Astrocyte of the spinal cord (primary cell): Measurements from ENCODE around the gene TP53I11.

Experiments
- DNase-seq: peaks from one replicate; pipeline ENCODE4 v3.0.0; 2011; ENCODE audit warnings: low read depth, low spot score
- H3K4me3 ChIP-seq: 2 replicates; pipeline ENCODE4 v1.5.1; 2011; ENCODE audit warnings: low read depth, mild to moderate bottlenecking, low read length, moderate library complexity
- CTCF ChIP-seq: IDR thresholded peaks from 2 replicates; pipeline ENCODE4 v1.5.1; 2012; ENCODE audit warnings: low read depth, mild to moderate bottlenecking, low read length, inconsistent platforms
- in situ Hi-C: cut with HindIII; loops from 2 replicates; pipeline ENCODE4 v1.10.0; 2017; ENCODE audit warnings: low sequenced_read_pairs

TP53I11 gene

GRCh38 chr11:44950625-44951476 is at the start of gene TP53I11:
Gene TP53I11, minus strand, starts transcription at chr11:44950883. Its CDS starts 12,548 bp downstream, at chr11:44938335.
- H3K4me3 ChIP-seq, result peak within 1 kb of the TSS; percentile 53
- peak; percentile 45 for TF ChIP-seq CTCF
- DNase-seq, result no peak
- in situ Hi-C loops, result no loop called here

GRCh38 chr11:44999068-44999467 is 48.4 kb upstream of the TP53I11 start:
- no peak for TF ChIP-seq CTCF
- no peak for DNase-seq
- H3K4me3 ChIP-seq, result no peak overlapping the region
- in situ Hi-C loops, result no loop called here

- no peak for TF ChIP-seq CTCF
- in situ Hi-C loops, result no loop called here
- no peak for DNase-seq
- no peak overlapping the region for H3K4me3 ChIP-seq
Observed at GRCh38 chr11:44998051-44998450, 47.4 kb upstream of the TP53I11 start.

GRCh38 chr11:44997566-44997965 is 46.9 kb upstream of the TP53I11 start:
- TF ChIP-seq CTCF, result no peak
- DNase-seq, result no peak
- in situ Hi-C loops, result no loop called here
- no peak overlapping the region for H3K4me3 ChIP-seq

GRCh38 chr11:44994753-44995152 is 44.1 kb upstream of the TP53I11 start:
- no peak for TF ChIP-seq CTCF
- no peak overlapping the region for H3K4me3 ChIP-seq
- DNase-seq, result no peak
- in situ Hi-C loops, result no loop called here

GRCh38 chr11:44993971-44994704 is 43.5 kb upstream of the TP53I11 start:
- in situ Hi-C loops, result no loop called here
- TF ChIP-seq CTCF, result no peak
- DNase-seq, result no peak
- no peak overlapping the region for H3K4me3 ChIP-seq
